HS-27A (cell line): Measurements from ENCODE around the gene CBX7.
"Not testable (repeated sequence)": the region's sequence is repeated elsewhere in the genome, so short reads cannot be mapped to it uniquely, and the experiment has no call there.

Experiments used
- DNase-seq: peaks from one replicate; pipeline ENCODE4 v3.0.0-alpha.2; 2012; ENCODE audit warnings: low read depth, missing footprints

The CBX7 gene

GRCh38 chr22:39174498-39175352 is 22.2 kb upstream of the CBX7 start:
- peak; percentile 82 for DNase-seq

- DNase-seq: no peak
Observed at GRCh38 chr22:39173787-39174497, 21.5 kb upstream of the CBX7 start.

- DNase-seq: no peak
Observed at GRCh38 chr22:39173050-39173706, 20.7 kb upstream of the CBX7 start.

- not testable (repeated sequence) for DNase-seq
Observed at GRCh38 chr22:39172265-39173049, 20.0 kb upstream of the CBX7 start.

- DNase-seq: no peak
Observed at GRCh38 chr22:39171623-39172264, 19.3 kb upstream of the CBX7 start.

GRCh38 chr22:39170825-39171622 is 18.5 kb upstream of the CBX7 start:
- peak; percentile 31 for DNase-seq

- DNase-seq: no peak
Observed at GRCh38 chr22:39169797-39170466, 17.5 kb upstream of the CBX7 start.

GRCh38 chr22:39166547-39166946 is 14.1 kb upstream of the CBX7 start:
- no peak for DNase-seq

- DNase-seq: not testable (repeated sequence)
Observed at GRCh38 chr22:39156093-39156492, 3.6 kb upstream of the CBX7 start.

GRCh38 chr22:39155421-39155820 is 2.9 kb upstream of the CBX7 start:
- no peak for DNase-seq

GRCh38 chr22:39153220-39153717 is 789 bp upstream of the CBX7 start:
- no peak for DNase-seq

- no peak for DNase-seq
Observed at GRCh38 chr22:39152024-39152510, 413 bp downstream of the CBX7 start.

- no peak for DNase-seq
Observed at GRCh38 chr22:39151329-39151975, 1.0 kb downstream of the CBX7 start.

- no peak for DNase-seq
Observed at GRCh38 chr22:39150848-39151215, 1.6 kb downstream of the CBX7 start.

GRCh38 chr22:39149915-39150847 is 2.3 kb downstream of the CBX7 start:
- DNase-seq: no peak

GRCh38 chr22:39148727-39149535 is 3.5 kb downstream of the CBX7 start:
- DNase-seq: no peak

- no peak for DNase-seq
Observed at GRCh38 chr22:39148026-39148726, 4.3 kb downstream of the CBX7 start.
